ENCODE results near the gene MGAT5B. TPM values are rescaled to one million over a fixed set of nuclear protein-coding genes. Genes with fewer than 3 reads are reported as not detected.

MGAT5B gene
- total RNA-seq, 1 donor, result 0.18 TPM

DNA sequence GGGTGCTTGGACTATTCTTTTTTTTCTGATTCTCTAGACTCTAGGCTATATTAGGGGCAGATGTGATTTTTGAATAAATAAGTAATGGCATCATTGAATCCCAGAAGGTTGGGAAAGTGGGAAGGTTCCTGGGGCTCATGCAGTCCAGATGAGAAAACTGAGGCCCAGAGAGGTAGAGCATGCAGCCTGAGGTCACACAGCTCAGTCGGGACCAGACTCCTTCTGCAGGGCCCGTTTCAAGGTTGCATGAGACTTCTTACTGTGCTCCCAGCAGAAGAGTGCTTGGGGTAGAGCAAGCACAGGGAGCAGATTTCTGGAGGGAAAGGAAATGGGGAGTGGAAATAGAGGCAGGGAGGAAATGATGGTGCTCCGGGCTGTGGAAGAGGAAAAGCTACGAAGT, 59.8 kb downstream of the MGAT5B start:
- DNase-seq (ENCODE audit: low read depth), result no peak
- no peak overlapping the region for H3K4me3 ChIP-seq (ENCODE audit: low read depth, low read length)
- TF ChIP-seq, protein P1, sequence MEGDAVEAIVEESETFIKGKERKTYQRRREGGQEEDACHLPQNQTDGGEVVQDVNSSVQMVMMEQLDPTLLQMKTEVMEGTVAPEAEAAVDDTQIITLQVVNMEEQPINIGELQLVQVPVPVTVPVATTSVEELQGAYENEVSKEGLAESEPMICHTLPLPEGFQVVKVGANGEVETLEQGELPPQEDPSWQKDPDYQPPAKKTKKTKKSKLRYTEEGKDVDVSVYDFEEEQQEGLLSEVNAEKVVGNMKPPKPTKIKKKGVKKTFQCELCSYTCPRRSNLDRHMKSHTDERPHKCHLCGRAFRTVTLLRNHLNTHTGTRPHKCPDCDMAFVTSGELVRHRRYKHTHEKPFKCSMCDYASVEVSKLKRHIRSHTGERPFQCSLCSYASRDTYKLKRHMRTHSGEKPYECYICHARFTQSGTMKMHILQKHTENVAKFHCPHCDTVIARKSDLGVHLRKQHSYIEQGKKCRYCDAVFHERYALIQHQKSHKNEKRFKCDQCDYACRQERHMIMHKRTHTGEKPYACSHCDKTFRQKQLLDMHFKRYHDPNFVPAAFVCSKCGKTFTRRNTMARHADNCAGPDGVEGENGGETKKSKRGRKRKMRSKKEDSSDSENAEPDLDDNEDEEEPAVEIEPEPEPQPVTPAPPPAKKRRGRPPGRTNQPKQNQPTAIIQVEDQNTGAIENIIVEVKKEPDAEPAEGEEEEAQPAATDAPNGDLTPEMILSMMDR (IDR thresholded peaks at IDR 0.05; ENCODE audit: insufficient read depth, low read length), result no peak

DNA sequence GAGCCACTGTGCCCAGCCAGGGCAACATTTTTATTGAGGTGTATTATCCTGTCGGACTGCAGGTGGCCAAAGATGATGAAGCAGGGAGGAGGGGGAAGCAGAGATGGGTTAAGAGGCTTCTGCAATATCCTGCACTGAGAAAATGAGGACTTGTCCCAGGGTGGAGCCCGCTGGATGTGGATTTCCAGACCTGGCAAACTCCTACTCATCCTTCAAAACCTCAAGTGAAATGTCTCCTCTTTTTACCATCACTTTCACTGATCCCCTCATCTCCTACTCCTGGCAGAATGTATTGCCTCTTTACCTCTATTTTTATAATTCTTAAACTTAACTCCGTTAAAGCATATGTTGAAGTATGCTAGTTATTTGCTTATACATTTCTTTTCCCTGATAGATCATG, 60.9 kb downstream of the MGAT5B start:
- DNase-seq (ENCODE audit: low read depth), result no peak
- no peak overlapping the region for H3K4me3 ChIP-seq (ENCODE audit: low read depth, low read length)
- TF ChIP-seq, protein P1 (IDR thresholded peaks at IDR 0.05; ENCODE audit: insufficient read depth, low read length), result no peak

DNA sequence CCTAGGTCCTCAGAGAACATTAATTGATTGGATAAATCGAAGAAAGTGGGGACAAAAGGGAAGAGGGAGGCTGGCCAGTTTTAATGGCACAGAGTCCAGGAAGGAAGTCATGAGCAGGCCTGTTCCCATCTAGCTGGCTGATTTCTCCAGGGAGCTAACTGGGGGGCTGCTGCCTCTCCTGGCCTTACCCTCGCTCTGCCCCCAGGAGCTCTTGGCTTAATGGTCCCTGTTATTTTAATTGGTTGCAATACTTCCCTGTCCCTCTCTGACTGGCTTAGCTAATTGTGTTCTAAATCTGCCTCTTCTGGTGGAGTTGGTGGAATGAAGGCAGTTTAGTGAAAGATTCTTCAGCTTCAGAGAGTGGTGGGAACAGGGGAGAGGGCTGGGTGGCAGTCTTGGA, 61.4 kb downstream of the MGAT5B start:
- H3K4me3 ChIP-seq (ENCODE audit: low read depth, low read length), result no peak overlapping the region
- TF ChIP-seq, protein P1 (IDR thresholded peaks at IDR 0.05; ENCODE audit: insufficient read depth, low read length), result no peak
- DNase-seq (ENCODE audit: low read depth), result no peak

DNA sequence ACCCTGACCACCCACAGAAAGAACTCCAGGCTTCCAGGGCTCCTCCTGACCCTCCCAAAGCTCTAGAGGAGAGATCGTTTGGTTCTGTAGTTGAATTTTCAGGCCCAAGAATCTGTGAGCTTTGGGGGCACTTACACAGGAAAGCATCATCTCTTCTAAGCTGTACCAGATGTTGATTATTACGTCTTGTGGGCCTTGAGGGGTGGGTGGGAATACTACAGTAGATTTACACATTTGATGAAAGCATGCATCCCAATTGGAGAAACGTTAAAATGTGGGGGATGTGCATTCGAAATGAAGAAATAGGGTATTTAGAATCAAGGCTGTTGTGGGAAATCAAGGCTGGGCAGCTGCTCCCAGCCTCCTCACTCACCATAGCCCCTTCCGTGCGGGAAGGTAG, 61.9 kb downstream of the MGAT5B start:
- TF ChIP-seq, protein P1 (IDR thresholded peaks at IDR 0.05; ENCODE audit: insufficient read depth, low read length), result no peak
- no peak overlapping the region for H3K4me3 ChIP-seq (ENCODE audit: low read depth, low read length)
- no peak for DNase-seq (ENCODE audit: low read depth)

DNA sequence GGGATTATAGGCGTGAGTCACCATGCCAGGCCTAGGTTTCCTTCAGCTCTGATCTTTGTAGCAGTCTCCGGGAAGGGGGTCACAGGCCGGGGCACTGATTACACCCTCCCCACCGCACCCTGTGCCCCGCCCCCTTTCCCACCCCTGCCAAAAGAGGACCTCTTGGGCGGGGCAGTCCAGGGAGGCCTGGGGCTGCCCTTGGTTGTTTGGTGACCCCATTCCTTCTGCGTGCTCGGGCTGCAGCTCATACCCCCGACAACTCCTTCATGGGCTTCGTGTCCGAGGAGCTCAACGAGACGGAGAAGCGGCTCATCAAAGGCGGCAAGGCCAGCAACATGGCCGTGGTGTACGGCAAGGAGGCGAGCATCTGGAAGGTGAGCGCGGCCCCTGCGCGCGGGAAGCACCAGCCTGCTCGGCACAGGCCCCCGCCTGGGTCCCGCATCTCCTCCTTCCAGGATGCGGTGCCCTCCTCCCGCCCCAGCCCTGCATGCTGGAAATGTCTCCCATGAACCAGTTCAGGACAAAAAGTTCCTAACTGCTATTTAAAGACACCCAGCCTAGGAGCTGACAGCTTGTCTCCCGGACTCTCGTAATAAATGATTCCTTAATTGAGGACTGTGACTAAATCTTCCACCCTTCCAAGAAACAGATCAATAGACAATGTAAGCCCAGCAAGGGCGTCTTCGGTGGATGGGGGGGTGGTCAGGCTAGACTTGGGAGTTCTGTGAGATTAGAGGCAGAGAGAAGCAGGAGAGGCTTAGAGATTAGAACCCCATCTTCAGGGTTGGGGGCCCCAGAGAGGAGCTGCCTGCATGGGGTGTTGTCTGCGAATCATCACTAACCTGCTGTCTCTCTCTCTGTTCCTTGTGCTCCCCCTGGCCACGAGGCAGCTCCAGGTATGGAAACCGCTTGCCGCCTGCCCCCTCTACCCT, 64.5 kb downstream of the MGAT5B start:
- H3K4me3 ChIP-seq (ENCODE audit: low read depth, low read length), result no peak overlapping the region
- DNase-seq (ENCODE audit: low read depth), result no peak
- TF ChIP-seq, protein P1 (IDR thresholded peaks at IDR 0.05; ENCODE audit: insufficient read depth, low read length), result no peak

DNA sequence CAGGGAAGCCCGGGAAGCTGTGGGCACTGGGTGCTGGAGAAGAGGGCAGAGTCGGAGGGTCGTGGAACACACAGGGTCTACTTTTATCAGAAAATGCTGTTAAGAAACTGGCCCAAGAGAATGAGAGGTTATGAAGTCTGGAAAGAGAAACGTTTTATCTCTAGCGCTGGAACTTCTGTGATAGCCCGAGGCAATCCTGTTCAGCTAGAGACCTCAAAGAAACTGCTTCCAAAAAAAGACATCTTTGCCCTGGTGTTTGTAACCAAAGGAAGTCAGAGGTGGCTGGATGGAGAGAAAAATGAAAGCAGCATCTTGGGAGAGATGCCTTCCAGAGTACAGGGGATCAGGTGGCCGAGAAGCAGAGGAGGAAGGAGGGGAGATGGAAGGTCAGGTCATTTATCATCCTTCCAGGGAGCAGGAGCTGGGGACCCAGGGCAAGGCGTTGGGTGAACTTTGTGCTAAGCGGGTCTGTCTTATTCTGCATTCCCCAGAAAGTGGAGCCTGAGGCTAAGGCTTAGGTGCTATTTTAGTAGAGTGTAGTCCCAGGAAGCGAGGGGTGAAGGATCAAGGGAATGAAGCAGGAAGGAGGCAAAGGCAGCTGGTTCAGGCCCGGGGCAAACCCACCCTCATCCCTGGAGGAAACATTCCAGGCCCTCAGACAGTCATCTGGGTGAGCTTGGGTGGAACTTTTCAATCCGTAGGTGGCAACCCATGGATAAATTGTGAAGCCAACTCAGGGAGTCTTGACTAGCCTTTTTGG, 66.5 kb downstream of the MGAT5B start:
- DNase-seq (ENCODE audit: low read depth), result no peak
- H3K4me3 ChIP-seq (ENCODE audit: low read depth, low read length), result no peak overlapping the region
- TF ChIP-seq, protein P1 (IDR thresholded peaks at IDR 0.05; ENCODE audit: insufficient read depth, low read length), result no peak

Measured in fibroblast of the aortic adventitia (primary cell).